IgD-negative memory B cell (primary cell): ENCODE measurements around the gene CNTNAP2. TPM values are rescaled to one million over a fixed set of nuclear protein-coding genes. Genes with fewer than 3 reads are reported as not detected.
A peak's percentile ranks its signal among the peaks of the same experiment; 100 is the strongest.

ENCODE experiments used
- H3K27ac Mint-ChIP-seq, 3 donors: one replicate each; pipeline ENCODE4 v1.8.0; 2020 to 2022; ENCODE audit warnings: mild to moderate bottlenecking in 3 of 3, mixed read lengths in 3 of 3, moderate library complexity in 1 of 3
- H3K27me3 Mint-ChIP-seq: one replicate; pipeline ENCODE4 v1.8.0; 2021; ENCODE audit warnings: mixed read lengths
- H3K36me3 Mint-ChIP-seq: one replicate; pipeline ENCODE4 v1.8.0; 2020; ENCODE audit warnings: mild to moderate bottlenecking, mixed read lengths
- H3K4me1 Mint-ChIP-seq, 3 donors: one replicate each; pipeline ENCODE4 v1.8.0; 2020 to 2022; ENCODE audit warnings: mixed read lengths in 3 of 3, mild to moderate bottlenecking in 1 of 3
- H3K4me3 Mint-ChIP-seq, 4 donors: one replicate each; pipeline ENCODE4 v1.8.0; 2020 to 2022; ENCODE audit warnings: mild to moderate bottlenecking in 4 of 4, mixed read lengths in 4 of 4, moderate library complexity in 3 of 4
- H3K9me3 Mint-ChIP-seq, 3 donors: one replicate each; pipeline ENCODE4 v1.8.0; 2020 to 2021; ENCODE audit warnings: mixed read lengths in 3 of 3, mild to moderate bottlenecking in 1 of 3
- polyA plus RNA-seq: library from polyadenylated mRNA; unstranded; fragments of 300-500 nt; fragmentation: Illumina TruSeq; gene quantifications from one replicate; pipeline ENCODE4 v1.2.3, GENCODE V29; 2021

The CNTNAP2 gene
- polyA plus RNA-seq, 1 donor from 2014 or later: 47.3 TPM

- H3K27ac Mint-ChIP-seq: no peak overlapping the region
- no peak overlapping the region for H3K4me3 Mint-ChIP-seq
- H3K36me3 Mint-ChIP-seq: no peaks in the 10 kb centered on the region
- H3K4me1 Mint-ChIP-seq: no peaks in the 10 kb centered on the region
- no peaks in the 10 kb centered on the region for H3K27me3 Mint-ChIP-seq
- H3K9me3 Mint-ChIP-seq: peaks cover 2 to 3% (median 3%) of the 10 kb centered on the region in 3 donors
These were observed 1693.2 kb downstream of the CNTNAP2 start for GRCh38 chr7:147809786-147810185.

DNA sequence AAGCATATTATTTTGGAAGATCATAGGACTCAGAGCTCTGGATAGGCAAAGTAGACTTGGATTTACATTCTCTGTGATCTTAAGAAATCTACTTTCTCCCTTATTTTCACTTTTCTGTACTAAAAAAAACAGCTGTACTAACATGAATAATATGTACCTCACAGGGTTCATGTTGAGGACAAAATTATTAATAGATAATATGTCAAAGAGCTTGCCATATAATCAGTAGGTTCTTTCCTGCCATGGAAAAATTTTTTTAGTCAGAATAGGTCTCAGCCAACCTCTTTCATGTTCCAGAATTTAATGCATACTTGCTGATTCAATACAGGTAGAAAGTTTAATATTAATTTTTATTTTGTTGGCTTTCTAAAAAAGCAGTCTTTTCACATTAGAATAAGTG is 1693.7 kb downstream of the CNTNAP2 start:
- Mint-ChIP-seq H3K36me3 (no peaks in the 10 kb centered on the region), H3K4me1 (no peaks in the 10 kb centered on the region), H3K4me3 (no peak overlapping the region), H3K27ac (no peak overlapping the region), H3K9me3 (peaks cover 2 to 3% (median 3%) of the 10 kb centered on the region in 3 donors), H3K27me3 (no peaks in the 10 kb centered on the region)

DNA sequence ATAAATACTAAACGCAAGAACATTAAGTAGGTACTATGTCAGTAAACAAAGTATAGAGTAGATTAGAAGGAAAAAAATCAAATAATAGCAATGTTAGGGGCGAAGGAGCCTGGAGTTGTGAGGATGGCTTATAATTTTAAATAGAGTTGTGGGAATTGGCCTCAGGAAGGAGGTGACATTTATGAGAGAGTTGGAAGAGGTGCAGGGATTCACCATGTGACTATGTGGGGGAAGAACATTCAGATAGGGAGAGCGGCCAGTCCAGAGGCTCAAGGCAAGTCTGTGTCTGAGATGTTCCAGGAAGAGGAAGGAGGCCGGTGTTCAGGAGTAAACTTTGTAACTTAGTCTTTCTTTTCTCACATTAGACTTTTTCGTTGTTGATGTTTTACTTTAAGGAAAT is 1695.3 kb downstream of the CNTNAP2 start:
- no peaks in the 10 kb centered on the region for H3K27me3 Mint-ChIP-seq
- H3K4me3 Mint-ChIP-seq: no peak overlapping the region
- no peak overlapping the region for H3K27ac Mint-ChIP-seq
- no peaks in the 10 kb centered on the region for H3K36me3 Mint-ChIP-seq
- no peaks in the 10 kb centered on the region for H3K4me1 Mint-ChIP-seq
- H3K9me3 Mint-ChIP-seq: peaks cover 0 to 5% (median 0%) of the 10 kb centered on the region in 3 donors

DNA sequence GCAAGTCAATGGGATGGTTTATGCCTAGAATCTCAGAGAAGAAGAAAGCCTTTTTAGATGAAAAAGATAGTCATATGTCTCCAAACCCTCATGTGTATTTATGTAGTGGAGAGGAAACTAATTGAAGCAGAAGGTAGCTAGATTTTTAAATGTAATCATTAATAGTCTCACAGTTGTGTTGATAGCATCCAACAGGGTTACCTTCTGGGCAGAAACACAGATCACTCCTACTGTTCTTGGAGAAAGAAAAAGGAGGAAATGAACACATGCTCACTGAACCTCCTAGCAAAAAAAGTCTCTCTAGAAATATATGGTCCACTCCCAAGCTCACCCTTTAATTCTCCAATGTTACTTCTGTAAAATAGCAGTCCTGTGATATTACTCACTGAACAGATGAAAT is 1696.7 kb downstream of the CNTNAP2 start:
- H3K4me3 Mint-ChIP-seq: no peak overlapping the region
- no peaks in the 10 kb centered on the region for H3K4me1 Mint-ChIP-seq
- H3K9me3 Mint-ChIP-seq: peaks cover 0 to 5% (median 0%) of the 10 kb centered on the region in 3 donors
- no peaks in the 10 kb centered on the region for H3K36me3 Mint-ChIP-seq
- H3K27me3 Mint-ChIP-seq: no peaks in the 10 kb centered on the region
- no peak overlapping the region for H3K27ac Mint-ChIP-seq

DNA sequence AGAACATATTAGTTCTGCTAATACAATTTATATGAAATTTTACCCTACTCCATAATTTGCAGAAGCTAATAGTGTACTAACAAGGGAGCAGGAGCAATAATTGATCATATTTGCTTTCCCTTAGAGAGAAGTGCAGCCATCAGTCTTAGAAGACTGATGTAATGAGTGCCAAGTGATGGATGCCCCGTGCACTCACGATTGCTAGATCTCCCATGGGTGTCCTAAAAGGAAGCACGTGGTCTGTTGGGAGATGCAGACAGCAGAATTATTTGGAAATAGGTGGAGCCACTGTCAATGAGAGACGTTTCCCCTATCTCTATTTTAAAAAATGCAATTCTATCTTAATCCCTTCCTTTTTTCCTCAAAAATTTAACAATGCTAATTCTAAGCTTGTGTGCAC is 1701.7 kb downstream of the CNTNAP2 start:
- no peaks in the 10 kb centered on the region for H3K36me3 Mint-ChIP-seq

DNA sequence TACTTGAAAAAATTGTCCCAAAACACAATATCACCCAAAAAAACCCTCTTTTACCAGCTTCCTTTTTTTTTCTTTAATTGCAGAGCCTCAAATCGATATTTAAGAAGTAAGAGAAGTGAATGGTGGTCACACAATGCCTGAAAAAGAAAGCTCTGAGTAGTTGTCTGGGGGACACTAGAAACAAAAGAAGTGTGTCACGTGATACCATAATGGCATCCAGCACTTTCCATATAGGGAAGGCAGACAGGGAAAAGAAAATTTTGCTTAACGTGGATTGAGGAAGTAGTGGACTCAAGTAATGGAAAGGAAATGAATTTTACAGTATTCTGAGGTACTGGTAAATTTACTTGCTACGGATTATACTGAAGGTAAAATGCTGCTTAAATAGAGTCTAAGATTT is 1708.1 kb downstream of the CNTNAP2 start:
- Mint-ChIP-seq H3K27me3 (no peaks in the 10 kb centered on the region), H3K4me1 (no peaks in the 10 kb centered on the region), H3K9me3 (peaks cover 0 to 11% (median 5%) of the 10 kb centered on the region in 3 donors), H3K4me3 (no peak overlapping the region), H3K27ac (no peak overlapping the region), H3K36me3 (no peaks in the 10 kb centered on the region)

More for the DNA sequence above, 1701.7 kb downstream of the CNTNAP2 start:
- peaks cover 0 to 6% (median 0%) of the 10 kb centered on the region in 3 donors for H3K9me3 Mint-ChIP-seq
- H3K27ac Mint-ChIP-seq: no peak overlapping the region
- no peak overlapping the region for H3K4me3 Mint-ChIP-seq
- no peaks in the 10 kb centered on the region for H3K4me1 Mint-ChIP-seq
- no peaks in the 10 kb centered on the region for H3K27me3 Mint-ChIP-seq

DNA sequence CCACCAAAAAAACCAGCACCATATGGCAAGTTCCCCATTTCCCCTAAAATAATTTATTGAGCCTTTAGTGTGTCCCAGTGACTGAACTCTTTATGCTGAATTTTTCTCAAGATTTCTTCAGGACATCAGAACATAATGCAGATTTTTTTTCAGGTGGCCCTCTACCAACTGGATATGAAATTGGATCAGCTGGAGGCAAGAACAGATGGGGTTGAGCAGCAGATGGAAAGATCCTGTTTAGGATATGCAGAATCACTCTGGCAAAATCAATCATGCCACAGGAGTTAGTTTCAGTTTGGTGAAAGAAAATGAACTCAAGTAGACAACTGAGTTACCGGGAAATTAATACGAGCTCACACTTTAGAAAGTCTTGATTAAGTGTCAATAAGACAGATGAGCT is 1712.4 kb downstream of the CNTNAP2 start:
- no peaks in the 10 kb centered on the region for H3K4me1 Mint-ChIP-seq
- peaks cover 0 to 11% (median 0%) of the 10 kb centered on the region in 3 donors for H3K9me3 Mint-ChIP-seq
- H3K27ac Mint-ChIP-seq: peak overlapping the region in 1 of 3 donors; percentile 63
- no peak overlapping the region for H3K4me3 Mint-ChIP-seq
- H3K36me3 Mint-ChIP-seq: no peaks in the 10 kb centered on the region
- H3K27me3 Mint-ChIP-seq: no peaks in the 10 kb centered on the region

- Mint-ChIP-seq H3K4me1 (no peaks in the 10 kb centered on the region), H3K36me3 (no peaks in the 10 kb centered on the region), H3K27ac (no peak overlapping the region)
These were observed 1717.0 kb downstream of the CNTNAP2 start for GRCh38 chr7:147833557-147833956.

GRCh38 chr7:147833970-147834369 is 1717.4 kb downstream of the CNTNAP2 start:
- Mint-ChIP-seq H3K9me3 (peaks cover 0 to 25% (median 5%) of the 10 kb centered on the region in 3 donors), H3K27me3 (no peaks in the 10 kb centered on the region), H3K4me3 (no peak overlapping the region), H3K36me3 (no peaks in the 10 kb centered on the region), H3K4me1 (no peaks in the 10 kb centered on the region), H3K27ac (no peak overlapping the region)

More at GRCh38 chr7:147833557-147833956, 1717.0 kb downstream of the CNTNAP2 start:
- peaks cover 0 to 22% (median 5%) of the 10 kb centered on the region in 3 donors for H3K9me3 Mint-ChIP-seq
- no peak overlapping the region for H3K4me3 Mint-ChIP-seq
- no peaks in the 10 kb centered on the region for H3K27me3 Mint-ChIP-seq

GRCh38 chr7:147852833-147853232 is 1736.2 kb downstream of the CNTNAP2 start:
- no peaks in the 10 kb centered on the region for H3K4me1 Mint-ChIP-seq
- H3K27ac Mint-ChIP-seq: no peak overlapping the region
- no peak overlapping the region for H3K4me3 Mint-ChIP-seq
- H3K27me3 Mint-ChIP-seq: no peaks in the 10 kb centered on the region
- H3K9me3 Mint-ChIP-seq: peaks cover 0 to 4% (median 1%) of the 10 kb centered on the region in 3 donors
- no peaks in the 10 kb centered on the region for H3K36me3 Mint-ChIP-seq

DNA sequence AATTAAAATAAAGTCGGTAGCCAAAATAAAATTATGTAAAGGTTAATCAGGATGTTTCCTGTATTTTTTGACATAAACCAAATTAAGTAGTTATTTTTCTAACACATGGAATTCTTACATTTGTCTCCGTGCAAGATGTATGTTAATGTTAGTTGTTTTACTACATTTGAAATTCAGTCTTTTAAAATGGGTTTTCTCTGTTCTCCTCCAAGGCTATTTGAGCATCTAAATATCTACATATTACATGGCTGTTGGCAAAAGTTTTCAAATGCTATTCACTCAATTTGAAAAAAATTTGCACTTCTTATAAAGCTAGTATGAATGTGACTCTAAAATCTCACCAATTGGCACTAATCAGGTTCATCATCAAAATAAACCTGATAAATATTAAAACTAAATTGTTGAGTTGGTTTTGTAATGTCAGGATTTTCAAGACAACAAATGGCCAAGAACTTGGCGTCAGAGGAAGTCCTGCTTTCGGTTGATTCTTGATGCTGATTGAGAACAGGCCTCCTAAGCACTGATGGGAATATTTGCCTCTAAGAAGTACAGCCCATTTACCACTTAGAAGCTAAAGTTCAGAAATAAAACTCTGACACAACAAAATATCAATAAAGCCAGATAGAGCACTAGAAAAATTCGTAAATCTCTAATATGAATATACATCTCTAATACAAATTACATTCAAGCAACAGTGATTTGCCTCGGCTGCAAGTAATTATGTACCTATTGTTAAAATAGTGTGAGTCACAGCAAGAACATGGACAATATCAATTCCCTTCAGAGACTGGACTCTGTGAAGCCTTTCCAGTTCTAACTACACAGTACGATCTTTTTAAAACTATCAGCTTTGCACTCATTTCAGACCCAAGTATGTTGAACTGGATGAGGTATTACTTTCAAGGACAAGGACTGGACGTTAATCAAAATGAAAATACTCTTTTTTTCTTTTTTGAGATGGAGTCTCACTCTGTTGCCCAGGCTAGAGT is 1740.8 kb downstream of the CNTNAP2 start:
- no peak overlapping the region for H3K27ac Mint-ChIP-seq
- H3K36me3 Mint-ChIP-seq: no peaks in the 10 kb centered on the region
- no peaks in the 10 kb centered on the region for H3K4me1 Mint-ChIP-seq
- H3K9me3 Mint-ChIP-seq: peaks cover 1 to 10% (median 4%) of the 10 kb centered on the region in 3 donors
- no peak overlapping the region for H3K4me3 Mint-ChIP-seq
- H3K27me3 Mint-ChIP-seq: no peaks in the 10 kb centered on the region

DNA sequence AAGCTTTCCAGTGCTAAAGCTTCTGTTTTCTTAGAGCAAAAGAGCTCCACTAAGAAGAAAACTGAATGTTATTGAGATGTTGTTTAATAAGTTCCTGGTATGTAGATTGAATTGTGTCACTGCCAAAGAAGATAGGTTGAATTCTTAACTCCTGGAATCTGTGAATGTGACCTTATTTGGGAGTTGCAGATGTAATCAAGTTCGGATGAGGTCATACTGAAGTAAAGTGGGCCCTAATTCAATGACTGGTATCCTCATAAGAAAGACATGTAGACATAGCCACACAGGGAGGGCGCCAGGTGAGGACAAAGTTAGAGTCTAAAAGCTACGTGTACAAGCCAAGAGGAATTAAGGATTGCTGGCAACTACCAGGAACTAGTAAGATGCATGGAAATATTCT is 1741.8 kb downstream of the CNTNAP2 start:
- Mint-ChIP-seq H3K4me3 (no peak overlapping the region), H3K27me3 (no peaks in the 10 kb centered on the region), H3K27ac (no peak overlapping the region), H3K4me1 (no peaks in the 10 kb centered on the region), H3K36me3 (no peaks in the 10 kb centered on the region), H3K9me3 (peaks cover 1 to 6% (median 2%) of the 10 kb centered on the region in 3 donors)

DNA sequence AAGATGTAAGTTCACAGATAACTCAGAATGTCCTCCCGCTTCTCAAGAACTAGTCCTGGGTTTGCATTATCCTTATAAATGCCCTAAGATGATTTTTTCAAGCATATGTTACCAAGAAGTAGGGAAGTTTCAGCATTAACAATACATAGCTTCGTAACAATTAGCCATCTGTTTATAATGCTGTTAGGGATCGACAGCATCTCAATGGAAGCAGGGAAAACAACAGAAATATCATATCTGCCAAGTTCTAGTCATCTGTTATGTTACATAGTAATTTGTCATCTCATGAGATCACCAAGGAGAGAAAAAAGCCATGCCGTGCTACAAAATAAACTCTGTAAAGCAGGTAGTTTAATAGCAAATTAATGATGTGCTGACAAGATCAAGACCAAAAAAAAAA is 1742.4 kb downstream of the CNTNAP2 start:
- H3K27me3 Mint-ChIP-seq: no peaks in the 10 kb centered on the region
- no peaks in the 10 kb centered on the region for H3K4me1 Mint-ChIP-seq
- H3K4me3 Mint-ChIP-seq: no peak overlapping the region
- H3K36me3 Mint-ChIP-seq: no peaks in the 10 kb centered on the region
- H3K9me3 Mint-ChIP-seq: peaks cover 2 to 6% (median 3%) of the 10 kb centered on the region in 3 donors
- H3K27ac Mint-ChIP-seq: no peak overlapping the region

DNA sequence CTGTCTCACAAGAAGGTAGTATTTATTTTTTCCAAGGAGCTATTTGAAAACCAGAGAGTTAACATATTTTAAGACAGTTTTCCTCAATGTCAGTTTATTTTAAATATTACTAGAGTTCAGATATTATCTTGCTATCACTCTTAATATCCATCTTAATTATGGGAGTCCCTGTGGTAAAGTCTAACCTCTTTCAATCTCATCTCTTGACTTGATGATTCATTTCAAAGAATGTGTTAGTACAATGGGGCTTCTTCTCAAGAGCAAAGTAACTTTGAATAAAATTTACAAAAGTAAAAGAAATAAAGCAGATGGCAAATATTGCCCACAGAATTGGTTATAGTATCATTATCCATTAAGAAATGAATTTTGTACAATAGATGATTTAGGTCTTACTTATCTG is 1742.9 kb downstream of the CNTNAP2 start:
- Mint-ChIP-seq H3K4me1 (no peaks in the 10 kb centered on the region), H3K4me3 (no peak overlapping the region), H3K27me3 (no peaks in the 10 kb centered on the region), H3K36me3 (no peaks in the 10 kb centered on the region), H3K9me3 (peaks cover 2 to 6% (median 3%) of the 10 kb centered on the region in 3 donors), H3K27ac (no peak overlapping the region)

GRCh38 chr7:147861058-147861716 is 1744.6 kb downstream of the CNTNAP2 start:
- Mint-ChIP-seq H3K4me3 (no peak overlapping the region), H3K27ac (no peak overlapping the region), H3K9me3 (peaks cover 2 to 6% (median 3%) of the 10 kb centered on the region in 3 donors), H3K36me3 (no peaks in the 10 kb centered on the region), H3K27me3 (no peaks in the 10 kb centered on the region), H3K4me1 (no peaks in the 10 kb centered on the region)
